Mononuclear cell (primary cell): ENCODE results near the gene KRTAP29-1. TPM values are rescaled to one million over a fixed set of nuclear protein-coding genes. Genes with fewer than 3 reads are reported as not detected.
"Not testable (repeated sequence)": the region's sequence is repeated elsewhere in the genome, so short reads cannot be mapped to it uniquely, and the experiment has no call there.

Experiments
- H3K27me3 ChIP-seq: 2 replicates; pipeline ENCODE4 v1.6.0; 2011; ENCODE audit warnings: low read length, control low read depth; ENCODE audit not compliant: insufficient read depth
- H3K4me1 ChIP-seq: 2 replicates; pipeline ENCODE4 v1.5.1; 2011; ENCODE audit warnings: mild to moderate bottlenecking, low read length, control low read depth; ENCODE audit not compliant: insufficient read depth
- H3K4me3 ChIP-seq: 2 replicates; pipeline ENCODE4 v1.5.1; 2011; ENCODE audit warnings: mild to moderate bottlenecking, low read length, moderate library complexity
- H3K9me3 ChIP-seq: 2 replicates; pipeline ENCODE4 v1.5.1; 2011; ENCODE audit warnings: low read depth, mild to moderate bottlenecking, control low read depth, low read length
- total RNA-seq: library from RNA; depleted of rRNA; stranded (reverse); fragments of >200 nt; gene quantifications from one replicate; pipeline ENCODE4 v1.2.3, GENCODE V29; 2012

The KRTAP29-1 gene
- total RNA-seq, 1 donor: not detected

GRCh38 chr17:41284043-41284442 is 18.6 kb downstream of the KRTAP29-1 start:
- H3K4me1 ChIP-seq: peaks cover 6% of the 10 kb centered on the region
- no peaks in the 10 kb centered on the region for H3K27me3 ChIP-seq
- H3K4me3 ChIP-seq: no peak overlapping the region
- H3K9me3 ChIP-seq: no peaks in the 10 kb centered on the region

- H3K27me3 ChIP-seq: no peaks in the 10 kb centered on the region
- H3K4me3 ChIP-seq: no peak overlapping the region
- H3K4me1 ChIP-seq: no peaks in the 10 kb centered on the region
- H3K9me3 ChIP-seq: no peaks in the 10 kb centered on the region
Measured at GRCh38 chr17:41278176-41278955, 24.3 kb downstream of the KRTAP29-1 start.

GRCh38 chr17:41275648-41276190 is 26.9 kb downstream of the KRTAP29-1 start, which contains the start of gene KRTAP9-7:
KRTAP9-7 (plus strand) TSS chr17:41275698; CDS start chr17:41275698, 0 bp downstream.
- not testable (repeated sequence) for H3K9me3 ChIP-seq, H3K27me3 ChIP-seq, H3K4me1 ChIP-seq, H3K4me3 ChIP-seq

- Histone ChIP-seq H3K27me3 (no peaks in the 10 kb centered on the region), H3K9me3 (no peaks in the 10 kb centered on the region), H3K4me1 (no peaks in the 10 kb centered on the region), H3K4me3 (no peak overlapping the region)
Measured at GRCh38 chr17:41271858-41272257, 30.8 kb downstream of the KRTAP29-1 start.

GRCh38 chr17:41271323-41271722 is 31.3 kb downstream of the KRTAP29-1 start:
- H3K27me3 ChIP-seq, H3K9me3 ChIP-seq, H3K4me1 ChIP-seq, H3K4me3 ChIP-seq: not testable (repeated sequence)

- Histone ChIP-seq H3K9me3 (no peaks in the 10 kb centered on the region), H3K4me1 (no peaks in the 10 kb centered on the region), H3K27me3 (no peaks in the 10 kb centered on the region), H3K4me3 (no peak overlapping the region)
Measured at GRCh38 chr17:41267711-41268110, 34.9 kb downstream of the KRTAP29-1 start.

GRCh38 chr17:41265078-41265477 is 37.6 kb downstream of the KRTAP29-1 start, which contains the start of gene KRTAP9-6:
KRTAP9-6 (plus strand) TSS chr17:41265378; CDS start chr17:41265378, 0 bp downstream.
- H3K4me3 ChIP-seq: no peak within 1 kb of the TSS
- no peaks in the 10 kb centered on the region for H3K4me1 ChIP-seq
- no peaks in the 10 kb centered on the region for H3K9me3 ChIP-seq
- no peaks in the 10 kb centered on the region for H3K27me3 ChIP-seq

GRCh38 chr17:41264599-41264998 is 38.1 kb downstream of the KRTAP29-1 start:
- no peaks in the 10 kb centered on the region for H3K4me1 ChIP-seq
- H3K27me3 ChIP-seq: no peaks in the 10 kb centered on the region
- H3K4me3 ChIP-seq: no peak overlapping the region
- H3K9me3 ChIP-seq: no peaks in the 10 kb centered on the region

GRCh38 chr17:41263212-41263611 is 39.4 kb downstream of the KRTAP29-1 start:
- Histone ChIP-seq H3K4me1 (no peaks in the 10 kb centered on the region), H3K9me3 (no peaks in the 10 kb centered on the region)

GRCh38 chr17:41258406-41258805 is 44.2 kb downstream of the KRTAP29-1 start:
- H3K9me3 ChIP-seq: no peaks in the 10 kb centered on the region
- H3K4me1 ChIP-seq: no peaks in the 10 kb centered on the region
- peaks cover 18% of the 10 kb centered on the region for H3K27me3 ChIP-seq
- no peak overlapping the region for H3K4me3 ChIP-seq

More at GRCh38 chr17:41263212-41263611, 39.4 kb downstream of the KRTAP29-1 start:
- H3K27me3 ChIP-seq: peaks cover 4% of the 10 kb centered on the region
- H3K4me3 ChIP-seq: no peak overlapping the region

- Histone ChIP-seq H3K4me3 (no peak overlapping the region), H3K9me3 (no peaks in the 10 kb centered on the region), H3K27me3 (peaks cover 18% of the 10 kb centered on the region), H3K4me1 (no peaks in the 10 kb centered on the region)
Measured at GRCh38 chr17:41256291-41256685, 46.4 kb downstream of the KRTAP29-1 start.

GRCh38 chr17:41255381-41256290 is 47.0 kb downstream of the KRTAP29-1 start, which contains the start of gene KRTAP9-9:
KRTAP9-9 (plus strand) TSS chr17:41255384.
- H3K4me1 ChIP-seq, H3K9me3 ChIP-seq, H3K4me3 ChIP-seq: not testable (repeated sequence)
- H3K27me3 ChIP-seq: peaks cover 18% of the 10 kb centered on the region

GRCh38 chr17:41254861-41255260 is 47.8 kb downstream of the KRTAP29-1 start:
- H3K4me3 ChIP-seq: no peak overlapping the region
- peaks cover 18% of the 10 kb centered on the region for H3K27me3 ChIP-seq
- H3K9me3 ChIP-seq: no peaks in the 10 kb centered on the region
- H3K4me1 ChIP-seq: no peaks in the 10 kb centered on the region
